ENCODE data around the gene PTPN4.

The PTPN4 gene

GRCh38 chr2:119864318-119864717 is 104.6 kb downstream of the PTPN4 start:
- DNase-seq, result no peak

- DNase-seq, result no peak
Measured at GRCh38 chr2:119871725-119872124, 112.0 kb downstream of the PTPN4 start.

- no peak for DNase-seq
Measured at GRCh38 chr2:119873350-119874315, 113.9 kb downstream of the PTPN4 start.

GRCh38 chr2:119879502-119879901 is 119.8 kb downstream of the PTPN4 start:
- DNase-seq, result no peak

GRCh38 chr2:119888680-119889079 is 129.0 kb downstream of the PTPN4 start:
- no peak for DNase-seq

- DNase-seq, result no peak
Measured at GRCh38 chr2:119897736-119898395, 138.1 kb downstream of the PTPN4 start.

GRCh38 chr2:119901013-119901412 is 141.3 kb downstream of the PTPN4 start:
- no peak for DNase-seq

GRCh38 chr2:119910566-119910965 is 150.8 kb downstream of the PTPN4 start:
- no peak for DNase-seq

- no peak for DNase-seq
Measured at GRCh38 chr2:119914266-119914665, 154.5 kb downstream of the PTPN4 start.

GRCh38 chr2:119921825-119922224 is 162.1 kb downstream of the PTPN4 start:
- no peak for DNase-seq

GRCh38 chr2:119922699-119923098 is 163.0 kb downstream of the PTPN4 start:
- no peak for DNase-seq

GRCh38 chr2:119929537-119929936 is 169.8 kb downstream of the PTPN4 start:
- no peak for DNase-seq

GRCh38 chr2:119932809-119933208 is 173.1 kb downstream of the PTPN4 start:
- DNase-seq, result no peak

GRCh38 chr2:119934319-119934718 is 174.6 kb downstream of the PTPN4 start:
- DNase-seq, result no peak

GRCh38 chr2:119937680-119938079 is 178.0 kb downstream of the PTPN4 start:
- DNase-seq, result no peak

GRCh38 chr2:119939915-119940314 is 180.2 kb downstream of the PTPN4 start:
- DNase-seq, result no peak

- no peak for DNase-seq
Measured at GRCh38 chr2:119940856-119941255, 181.1 kb downstream of the PTPN4 start.

- DNase-seq, result no peak
Measured at GRCh38 chr2:119941388-119941787, 181.7 kb downstream of the PTPN4 start.

GRCh38 chr2:119941981-119942513 is 182.3 kb downstream of the PTPN4 start:
- no peak for DNase-seq

GRCh38 chr2:119943058-119943457 is 183.3 kb downstream of the PTPN4 start:
- no peak for DNase-seq

GRCh38 chr2:119947535-119947934 is 187.8 kb downstream of the PTPN4 start:
- DNase-seq, result no peak

GRCh38 chr2:119950966-119951365 is 191.2 kb downstream of the PTPN4 start:
- DNase-seq, result no peak

GRCh38 chr2:119958670-119959268 is 199.0 kb downstream of the PTPN4 start:
- no peak for DNase-seq

Data from activated CD4-positive, alpha-beta T cell treated with anti-CD3 and anti-CD28 coated beads for 48 hours (primary cell).